BE2C (cell line): ENCODE measurements around the gene PHLDB2. TPM values are rescaled to one million over a fixed set of nuclear protein-coding genes. Genes with fewer than 3 reads are reported as not detected.
A peak's percentile ranks its signal among the peaks of the same experiment; 100 is the strongest.
"Not testable (repeated sequence)": the region's sequence is repeated elsewhere in the genome, so short reads cannot be mapped to it uniquely, and the experiment has no call there.

ENCODE experiments used
- DNase-seq: peaks from one replicate; pipeline ENCODE4 v3.0.0-alpha.2; 2020
- H3K27me3 ChIP-seq: fragments of 250-450 bp; sonication (Bioruptor Pico); 2 replicates; pipeline ENCODE4 v1.5.1; 2020; ENCODE audit warnings: mild to moderate bottlenecking
- H3K36me3 ChIP-seq: fragments of 250-450 bp; sonication (Bioruptor Pico); 2 replicates; pipeline ENCODE4 v1.5.1; 2020; ENCODE audit warnings: mild to moderate bottlenecking
- H3K4me1 ChIP-seq: fragments of 250-450 bp; sonication (Bioruptor Pico); 2 replicates; pipeline ENCODE4 v1.5.1; 2020
- H3K4me3 ChIP-seq: 2 replicates; pipeline ENCODE4 v1.5.1; 2011; ENCODE audit warnings: low read depth, low read length
- H3K9me3 ChIP-seq: fragments of 250-450 bp; sonication (Bioruptor Pico); 2 replicates; pipeline ENCODE4 v1.5.1; 2020
- CTCF ChIP-seq: IDR thresholded peaks from 2 replicates; pipeline ENCODE4 v1.5.1; 2012; ENCODE audit warnings: mild to moderate bottlenecking, low read depth, low read length
- polyA plus RNA-seq: library from polyadenylated mRNA; unstranded; fragments of >200 nt; gene quantifications from one replicate; pipeline ENCODE4 v1.2.1, GENCODE V29; 2012; ENCODE audit warnings: low read depth, missing spikeins; ENCODE audit not compliant: insufficient read length, insufficient read depth

PHLDB2 gene
- polyA plus RNA-seq, result not detected

GRCh38 chr3:111859061-111859973 is at the start of gene PHLDB2:
PHLDB2 (plus strand) TSS chr3:111859265; CDS start chr3:111884078, 24,813 bp downstream.
- DNase-seq, result peak; percentile 41
- H3K9me3 ChIP-seq, result no peaks in the 10 kb centered on the region
- H3K4me1 ChIP-seq, result no peaks in the 10 kb centered on the region
- TF ChIP-seq CTCF, result no peak
- H3K27me3 ChIP-seq, result peaks cover 48% of the 10 kb centered on the region
- no peaks in the 10 kb centered on the region for H3K36me3 ChIP-seq
- H3K4me3 ChIP-seq, result peak within 1 kb of the TSS; percentile 50

- no peaks in the 10 kb centered on the region for H3K27me3 ChIP-seq
- no peaks in the 10 kb centered on the region for H3K36me3 ChIP-seq
- no peak for TF ChIP-seq CTCF
- no peaks in the 10 kb centered on the region for H3K9me3 ChIP-seq
- no peak overlapping the region for H3K4me3 ChIP-seq
- no peaks in the 10 kb centered on the region for H3K4me1 ChIP-seq
- no peak for DNase-seq
Measured at GRCh38 chr3:111810909-111811308, 48.2 kb upstream of the PHLDB2 start.

- no peaks in the 10 kb centered on the region for H3K36me3 ChIP-seq
- no peaks in the 10 kb centered on the region for H3K9me3 ChIP-seq
- DNase-seq, result no peak
- H3K4me3 ChIP-seq, result no peak overlapping the region
- H3K27me3 ChIP-seq, result no peaks in the 10 kb centered on the region
- H3K4me1 ChIP-seq, result no peaks in the 10 kb centered on the region
- TF ChIP-seq CTCF, result no peak
Measured at GRCh38 chr3:111811811-111812210, 47.3 kb upstream of the PHLDB2 start.

GRCh38 chr3:111812701-111813100 is 46.4 kb upstream of the PHLDB2 start:
- Histone ChIP-seq H3K4me1 (no peaks in the 10 kb centered on the region), H3K27me3 (no peaks in the 10 kb centered on the region), H3K9me3 (no peaks in the 10 kb centered on the region), H3K36me3 (no peaks in the 10 kb centered on the region), H3K4me3 (no peak overlapping the region)
- TF ChIP-seq CTCF, result no peak
- DNase-seq, result no peak

- TF ChIP-seq CTCF, result no peak
- no peaks in the 10 kb centered on the region for H3K36me3 ChIP-seq
- no peaks in the 10 kb centered on the region for H3K27me3 ChIP-seq
- no peak for DNase-seq
- H3K9me3 ChIP-seq, result no peaks in the 10 kb centered on the region
- H3K4me3 ChIP-seq, result no peak overlapping the region
- H3K4me1 ChIP-seq, result no peaks in the 10 kb centered on the region
Measured at GRCh38 chr3:111813441-111813840, 45.6 kb upstream of the PHLDB2 start.

- no peak for TF ChIP-seq CTCF
- Histone ChIP-seq H3K4me1 (no peaks in the 10 kb centered on the region), H3K4me3 (no peak overlapping the region), H3K27me3 (no peaks in the 10 kb centered on the region), H3K36me3 (no peaks in the 10 kb centered on the region), H3K9me3 (no peaks in the 10 kb centered on the region)
- DNase-seq, result no peak
Measured at GRCh38 chr3:111813979-111814378, 45.1 kb upstream of the PHLDB2 start.

GRCh38 chr3:111816771-111817170 is 42.3 kb upstream of the PHLDB2 start:
- H3K9me3 ChIP-seq, H3K4me3 ChIP-seq, H3K4me1 ChIP-seq, H3K36me3 ChIP-seq, DNase-seq, H3K27me3 ChIP-seq: not testable (repeated sequence)
